Smooth muscle cell of the brain vasculature (primary cell): ENCODE measurements around the gene ROBO1.
A peak's percentile ranks its signal among the peaks of the same experiment; 100 is the strongest.

Experiments used
- DNase-seq: peaks from one replicate; pipeline ENCODE4 v3.0.0-alpha.2; 2012; ENCODE audit warnings: low read depth, low spot score

ROBO1 gene

DNA sequence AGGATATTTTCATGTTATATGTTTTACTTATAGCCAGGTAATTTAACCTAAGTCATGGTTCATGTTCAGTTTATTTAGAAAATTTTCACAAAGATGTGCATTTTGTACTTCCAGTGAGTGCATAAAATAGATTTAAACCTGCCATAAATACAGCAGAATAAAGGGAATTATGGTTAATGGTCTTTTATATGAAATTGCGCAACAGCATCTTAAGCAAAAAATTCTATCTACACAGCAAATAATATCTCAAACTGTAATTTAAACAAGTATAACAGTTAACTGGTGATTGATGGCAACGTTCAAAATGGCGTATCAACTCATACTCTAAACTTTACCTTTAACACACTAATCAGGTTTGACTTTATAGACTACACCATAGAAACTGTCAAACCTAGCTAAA is 97.6 kb downstream of the ROBO1 start:
- no peak for DNase-seq

DNA sequence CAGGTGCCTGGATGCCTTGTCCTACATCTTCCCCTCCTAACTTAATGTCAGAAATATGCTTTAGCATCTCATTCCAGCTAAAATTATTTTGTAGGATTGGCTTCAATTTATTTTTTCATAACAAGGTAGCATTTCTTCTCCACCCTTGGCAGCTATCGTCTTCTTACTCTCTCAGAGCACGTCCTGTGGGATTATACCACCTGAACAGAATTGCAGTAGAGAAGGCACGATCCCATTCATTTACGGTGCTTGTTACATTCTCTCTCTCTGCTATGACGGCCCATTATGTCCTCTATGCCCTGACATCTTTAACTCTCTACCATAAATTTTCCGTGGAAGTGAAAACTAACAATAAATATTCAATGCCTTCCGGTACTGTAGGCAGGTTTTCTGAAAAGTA is 103.3 kb downstream of the ROBO1 start:
- DNase-seq, result no peak

DNA sequence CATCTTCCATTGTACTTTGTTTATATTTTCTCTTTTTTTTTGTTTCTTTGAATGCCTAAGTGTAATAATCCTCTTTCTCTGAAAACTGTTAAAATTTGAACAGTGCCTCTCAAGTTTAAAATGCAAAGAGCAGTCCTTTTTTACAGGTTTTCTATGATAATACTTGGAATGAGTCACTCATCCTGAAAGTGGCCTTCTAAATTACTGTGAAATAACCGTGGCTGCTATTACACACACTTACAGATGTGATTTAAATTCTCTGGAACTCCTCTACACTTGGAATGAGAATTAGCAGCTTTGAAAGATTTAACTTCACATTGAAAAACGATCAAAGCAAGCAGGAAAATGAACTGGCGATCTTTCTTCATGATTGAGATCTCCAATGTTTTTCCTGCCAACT is 105.9 kb downstream of the ROBO1 start:
- no peak for DNase-seq

DNA sequence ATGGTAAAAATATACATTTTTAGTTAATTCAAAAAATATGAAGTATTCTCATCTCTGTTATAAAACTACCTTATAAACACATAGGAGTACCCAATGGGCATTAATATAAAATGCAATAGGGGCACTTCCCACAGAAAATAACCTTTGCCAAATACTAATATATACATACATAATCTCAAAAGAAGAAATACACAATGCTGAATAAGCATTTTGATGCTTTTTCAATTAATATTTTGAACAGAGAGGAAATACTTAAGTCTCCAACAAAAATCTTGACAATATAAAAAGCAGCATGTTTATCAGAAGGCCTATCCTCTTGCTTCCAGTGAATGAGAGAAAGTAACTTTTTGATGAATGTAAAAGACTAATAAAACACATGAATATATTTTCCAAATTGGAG is 110.7 kb downstream of the ROBO1 start:
- no peak for DNase-seq

GRCh38 chr3:79654019-79654418 is 113.8 kb downstream of the ROBO1 start:
- no peak for DNase-seq

- DNase-seq, result no peak
Observed at GRCh38 chr3:79653266-79653830, 114.5 kb downstream of the ROBO1 start.

- peak; percentile 35 for DNase-seq
Observed at GRCh38 chr3:79651536-79652065, 116.2 kb downstream of the ROBO1 start.

GRCh38 chr3:79639855-79640254 is 127.9 kb downstream of the ROBO1 start:
- DNase-seq, result no peak

DNA sequence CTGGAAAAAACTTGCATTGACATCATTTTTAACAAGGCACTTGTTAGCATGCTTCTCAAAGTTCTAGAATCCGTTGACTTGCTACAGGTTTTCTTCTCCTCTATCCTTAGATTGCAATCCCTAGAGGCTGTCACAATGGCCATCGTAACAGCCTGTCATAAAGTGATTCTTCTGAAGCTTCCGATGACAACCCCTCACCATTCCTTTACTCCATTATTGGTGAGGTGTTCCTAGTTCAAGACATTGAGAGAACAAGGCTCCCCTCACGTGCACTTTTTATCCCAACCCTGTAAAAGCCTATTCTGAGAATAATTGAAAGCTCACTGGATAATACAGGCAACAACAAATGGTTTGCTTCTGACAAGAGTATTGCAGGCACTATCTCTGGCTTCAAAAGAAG is 131.4 kb downstream of the ROBO1 start:
- DNase-seq, result no peak

GRCh38 chr3:79632842-79633241 is 135.0 kb downstream of the ROBO1 start:
- no peak for DNase-seq

- DNase-seq, result no peak
Observed at GRCh38 chr3:79618883-79619282, 148.9 kb downstream of the ROBO1 start.

DNA sequence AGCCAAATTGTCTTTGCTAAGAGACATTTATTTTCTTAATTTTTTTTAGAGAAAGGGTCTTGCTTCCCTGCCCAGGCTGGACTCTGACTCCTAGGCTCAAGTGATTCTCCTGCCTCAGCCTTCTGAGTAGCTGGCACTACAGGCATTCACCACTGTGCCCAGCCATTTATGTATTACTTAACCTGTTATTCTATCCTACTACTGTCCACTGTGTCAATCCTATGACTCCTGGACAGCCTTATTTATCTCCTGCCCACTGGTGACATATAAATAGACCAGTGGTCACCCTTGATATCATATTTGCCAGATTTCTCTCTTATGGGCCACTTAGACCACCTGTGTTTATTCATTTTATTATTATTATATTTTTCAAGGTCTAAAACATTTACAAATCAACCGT is 161.4 kb downstream of the ROBO1 start:
- DNase-seq, result no peak

- DNase-seq, result no peak
Observed at GRCh38 chr3:79604681-79605080, 163.1 kb downstream of the ROBO1 start.

DNA sequence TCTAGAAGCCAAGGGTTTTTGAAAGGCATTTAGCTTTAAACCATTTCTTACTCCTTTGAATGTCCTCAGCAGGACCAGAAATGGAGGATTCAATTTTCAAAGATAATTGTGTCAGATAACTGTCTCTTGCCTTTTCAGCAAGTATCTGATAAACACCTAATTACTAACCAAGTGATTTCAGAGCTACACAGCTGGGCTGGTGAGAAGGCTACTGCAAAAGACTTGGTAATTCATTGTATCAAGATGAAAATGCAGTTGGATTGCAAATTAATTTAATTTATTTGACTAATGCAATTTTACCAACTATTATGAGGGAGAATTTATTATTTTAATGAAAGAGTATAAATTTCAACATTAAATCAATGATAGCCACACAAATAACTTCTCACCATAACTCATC is 165.4 kb downstream of the ROBO1 start:
- no peak for DNase-seq

DNA sequence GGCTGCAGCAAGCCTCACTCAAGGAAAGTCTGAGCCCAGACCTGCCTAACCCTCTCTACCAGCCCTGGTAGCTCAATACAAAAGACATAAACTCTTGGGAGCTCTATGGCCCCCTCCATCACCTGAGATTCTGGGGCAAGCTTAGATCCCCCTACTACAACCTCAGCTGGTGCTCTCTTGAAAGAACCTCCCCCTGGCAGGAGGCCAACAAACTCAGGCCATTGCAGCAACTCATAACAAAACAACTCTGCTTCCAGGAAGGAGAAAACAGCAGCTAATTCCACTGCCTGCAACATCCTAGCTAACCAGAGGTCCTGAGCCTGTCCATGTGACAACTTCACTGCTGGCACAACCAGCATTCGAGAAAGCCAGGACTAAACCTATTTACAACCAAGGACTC is 169.2 kb downstream of the ROBO1 start:
- DNase-seq, result no peak

- DNase-seq, result no peak
Observed at GRCh38 chr3:79597709-79598108, 170.1 kb downstream of the ROBO1 start.

DNA sequence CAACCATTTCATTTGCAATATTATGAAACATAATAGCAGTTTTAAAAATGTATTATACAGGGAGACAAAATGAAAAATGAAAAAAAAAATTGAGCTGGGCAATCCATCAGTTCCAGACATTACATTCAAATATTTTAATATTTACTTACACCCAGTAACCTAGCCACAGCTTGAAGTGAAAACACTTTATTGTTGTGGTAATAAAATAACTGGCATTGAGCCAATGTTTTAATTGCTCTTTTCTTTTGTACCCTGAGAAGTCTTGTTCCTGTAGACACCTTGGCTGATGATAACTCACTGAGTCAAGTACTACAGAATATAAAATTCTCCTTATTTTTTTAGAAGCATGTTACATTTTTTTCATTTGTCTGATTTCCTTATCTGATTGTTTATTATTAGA is 180.6 kb downstream of the ROBO1 start:
- no peak for DNase-seq

- DNase-seq, result no peak
Observed at GRCh38 chr3:79586232-79586631, 181.6 kb downstream of the ROBO1 start.

GRCh38 chr3:79572930-79573329 is 194.9 kb downstream of the ROBO1 start:
- no peak for DNase-seq

- no peak for DNase-seq
Observed at GRCh38 chr3:79568938-79569337, 198.9 kb downstream of the ROBO1 start.

GRCh38 chr3:79564192-79564591 is 203.6 kb downstream of the ROBO1 start:
- peak; percentile 7 for DNase-seq

DNA sequence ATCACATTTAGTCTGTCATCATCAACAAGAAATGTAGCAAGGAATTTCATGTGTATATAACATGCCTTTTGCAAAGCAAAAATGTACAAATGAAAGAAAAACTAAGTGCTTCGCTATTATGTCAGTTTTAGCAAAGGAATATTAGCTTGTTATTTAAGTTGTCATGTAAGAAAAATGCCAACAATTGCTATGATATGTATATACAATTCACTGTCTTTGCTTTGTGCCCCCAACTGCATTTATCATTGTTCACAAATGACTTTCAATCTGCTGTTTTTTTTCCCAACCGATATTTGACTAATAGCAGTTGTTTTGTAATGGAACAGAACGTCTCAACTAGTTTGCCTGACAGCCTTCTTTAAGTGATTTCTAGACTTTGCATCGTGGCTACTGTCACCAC is 207.1 kb downstream of the ROBO1 start:
- DNase-seq, result no peak

DNA sequence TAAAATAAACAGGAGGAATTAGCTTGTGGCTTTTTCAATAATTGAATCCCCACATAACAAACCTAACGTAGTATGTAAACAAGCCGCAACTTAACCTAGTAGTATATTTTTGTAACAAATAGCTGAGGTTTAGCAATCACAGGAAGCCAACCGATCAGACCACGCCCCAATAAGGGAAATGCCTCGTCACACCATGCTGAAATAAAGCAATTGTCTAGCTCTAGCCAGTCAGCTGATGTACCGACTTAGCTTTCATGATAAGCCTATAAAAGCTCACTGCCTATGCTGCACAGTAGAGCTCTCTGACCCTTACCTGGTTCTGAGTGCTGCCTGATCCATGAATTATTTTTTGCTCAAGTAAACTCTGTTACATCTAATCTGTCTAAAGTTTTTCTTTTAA is 208.9 kb downstream of the ROBO1 start:
- DNase-seq, result no peak

GRCh38 chr3:79555655-79556054 is 212.1 kb downstream of the ROBO1 start:
- DNase-seq, result no peak
